Activated CD4-positive, alpha-beta T cell treated with anti-CD3 and anti-CD28 coated beads, Interleukin-2, amount 10 ng/mL, durations not matched to agents 24 days and 14 days (primary cell): ENCODE measurements around the gene AFF4. TPM values are rescaled to one million over a fixed set of nuclear protein-coding genes. Genes with fewer than 3 reads are reported as not detected.
A peak's percentile ranks its signal among the peaks of the same experiment; 100 is the strongest.

ENCODE experiments used
- DNase-seq: peaks from one replicate; pipeline ENCODE4 v3.0.0; 2022
- H3K27ac Mint-ChIP-seq: one replicate; pipeline ENCODE4 v1.8.0; 2022; ENCODE audit warnings: mild to moderate bottlenecking, mixed read lengths
- H3K27me3 Mint-ChIP-seq: one replicate; pipeline ENCODE4 v1.8.0; 2022; ENCODE audit warnings: mixed read lengths
- H3K36me3 Mint-ChIP-seq: one replicate; pipeline ENCODE4 v1.8.0; 2022; ENCODE audit warnings: low read depth, mild to moderate bottlenecking, mixed read lengths
- H3K4me1 Mint-ChIP-seq: one replicate; pipeline ENCODE4 v1.8.0; 2021; ENCODE audit warnings: mixed read lengths
- H3K4me3 Mint-ChIP-seq: one replicate; pipeline ENCODE4 v1.8.0; 2022; ENCODE audit warnings: mild to moderate bottlenecking, moderate library complexity, mixed read lengths
- H3K9me3 Mint-ChIP-seq: one replicate; pipeline ENCODE4 v1.8.0; 2021; ENCODE audit warnings: mixed read lengths
- intact Hi-C: fragments of 100-400 bp; cut with micrococcal nuclease; formaldehyde crosslinking; loops from one replicate; pipeline ENCODE4 v1.15.1; 2023
- total RNA-seq: library from RNA; stranded (reverse); gene quantifications from 2 replicates; pipeline ENCODE4 v1.2.3, GENCODE V29; 2022

The AFF4 gene
- total RNA-seq, 1 donor from 2014 or later, result 32.7 TPM

GRCh38 chr5:132943362-132944022 is 19.9 kb downstream of the AFF4 start:
- H3K9me3 Mint-ChIP-seq, result no peaks in the 10 kb centered on the region
- intact Hi-C loops, result no loop called here
- DNase-seq, result no peak
- no peaks in the 10 kb centered on the region for H3K27me3 Mint-ChIP-seq
- no peak overlapping the region for H3K4me3 Mint-ChIP-seq
- H3K36me3 Mint-ChIP-seq, result peaks cover 7% of the 10 kb centered on the region
- H3K27ac Mint-ChIP-seq, result no peak overlapping the region
- peaks cover 4% of the 10 kb centered on the region for H3K4me1 Mint-ChIP-seq

GRCh38 chr5:132941331-132941730 is 22.1 kb downstream of the AFF4 start:
- intact Hi-C loops, result no loop called here
- H3K9me3 Mint-ChIP-seq, result no peaks in the 10 kb centered on the region
- peaks cover 16% of the 10 kb centered on the region for H3K36me3 Mint-ChIP-seq
- H3K27me3 Mint-ChIP-seq, result no peaks in the 10 kb centered on the region
- no peak for DNase-seq
- peaks cover 2% of the 10 kb centered on the region for H3K4me1 Mint-ChIP-seq
- H3K4me3 Mint-ChIP-seq, result no peak overlapping the region
- no peak overlapping the region for H3K27ac Mint-ChIP-seq

DNA sequence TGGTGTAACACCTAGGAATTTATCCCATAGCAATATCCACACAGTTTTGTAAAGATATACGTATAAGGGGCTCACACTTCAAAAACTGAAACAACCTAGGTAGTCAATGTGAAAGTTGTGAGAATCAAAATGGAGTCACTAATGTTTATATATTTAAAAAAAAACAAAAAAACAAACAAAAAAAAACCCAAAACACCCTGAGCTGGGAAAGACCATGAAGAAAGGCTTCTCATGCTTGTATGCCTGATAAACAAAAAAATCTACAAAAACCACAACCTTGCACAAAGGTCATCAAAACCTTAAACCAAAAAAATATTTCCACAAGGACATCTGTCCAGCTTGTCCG is 35.4 kb downstream of the AFF4 start:
- Mint-ChIP-seq H3K9me3 (no peaks in the 10 kb centered on the region), H3K4me3 (no peak overlapping the region), H3K4me1 (peaks cover 3% of the 10 kb centered on the region), H3K36me3 (peaks cover 57% of the 10 kb centered on the region), H3K27ac (no peak overlapping the region), H3K27me3 (no peaks in the 10 kb centered on the region)
- intact Hi-C loops, result no loop called here
- DNase-seq, result no peak

DNA sequence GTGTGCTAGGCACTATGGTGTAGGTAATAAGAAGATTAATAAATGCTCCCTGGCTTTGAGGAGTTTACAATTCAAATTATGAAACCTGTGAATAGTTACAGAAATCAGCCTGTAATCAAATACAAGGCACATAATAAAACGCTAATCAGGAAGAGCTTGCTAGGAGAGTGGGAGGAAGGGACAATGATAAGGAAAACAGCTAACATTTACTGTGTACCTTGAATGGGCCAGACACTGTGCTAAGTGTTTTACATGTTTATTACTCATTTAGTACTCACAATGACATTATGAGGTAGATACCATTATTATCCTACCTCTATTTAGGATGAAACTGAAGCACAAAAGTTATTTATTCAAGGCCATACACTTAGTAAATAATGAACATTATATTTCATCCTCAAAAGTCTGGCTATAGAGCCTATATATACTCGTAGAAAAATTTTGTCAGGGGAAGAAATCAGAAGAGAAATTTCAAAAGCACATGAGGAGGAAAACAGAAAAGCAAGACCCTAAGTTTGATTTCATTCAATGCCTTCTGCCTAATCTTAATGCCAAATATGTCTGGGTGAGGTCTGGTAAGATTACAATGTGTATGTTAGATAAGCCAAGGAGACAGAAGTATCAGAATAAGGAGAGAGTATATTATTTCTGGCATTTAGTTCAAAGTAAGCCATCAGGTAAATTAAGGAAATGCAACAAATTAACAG is 35.9 kb downstream of the AFF4 start:
- H3K36me3 Mint-ChIP-seq, result peaks cover 52% of the 10 kb centered on the region
- H3K4me1 Mint-ChIP-seq, result peaks cover 3% of the 10 kb centered on the region
- H3K27me3 Mint-ChIP-seq, result no peaks in the 10 kb centered on the region
- no peak overlapping the region for H3K27ac Mint-ChIP-seq
- DNase-seq, result no peak
- no peaks in the 10 kb centered on the region for H3K9me3 Mint-ChIP-seq
- no peak overlapping the region for H3K4me3 Mint-ChIP-seq
- intact Hi-C loops, result no loop called here

GRCh38 chr5:132926437-132926836 is 37.0 kb downstream of the AFF4 start:
- Mint-ChIP-seq H3K9me3 (no peaks in the 10 kb centered on the region), H3K36me3 (peaks cover 54% of the 10 kb centered on the region), H3K27ac (no peak overlapping the region), H3K4me1 (peaks cover 3% of the 10 kb centered on the region), H3K27me3 (no peaks in the 10 kb centered on the region), H3K4me3 (no peak overlapping the region)
- DNase-seq, result no peak
- intact Hi-C loops, result no loop called here

DNA sequence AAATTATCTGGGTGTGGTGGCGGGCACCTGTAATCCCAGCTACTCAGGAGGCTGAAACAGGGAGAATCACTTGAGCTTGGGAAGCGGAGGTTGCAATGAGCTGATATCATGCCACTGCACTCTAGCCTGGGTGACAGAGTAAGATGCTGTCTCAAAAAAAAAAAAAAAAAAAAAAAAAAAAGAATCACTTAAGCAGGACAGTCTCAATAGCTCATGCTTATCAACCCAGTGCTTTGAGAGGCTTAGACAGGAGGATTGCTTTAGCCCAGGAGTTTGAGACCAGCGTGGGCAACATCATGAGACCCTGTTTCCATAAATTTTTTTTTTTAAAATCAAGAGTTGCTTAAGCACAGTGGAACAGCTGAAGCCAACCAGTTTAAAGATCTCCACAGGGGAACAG is 47.3 kb downstream of the AFF4 start:
- H3K4me3 Mint-ChIP-seq, result no peak overlapping the region
- H3K27ac Mint-ChIP-seq, result no peak overlapping the region
- intact Hi-C loops, result no loop called here

GRCh38 chr5:132915681-132916080 is 47.8 kb downstream of the AFF4 start:
- H3K4me1 Mint-ChIP-seq, result peaks cover 3% of the 10 kb centered on the region
- intact Hi-C loops, result no loop called here
- peaks cover 26% of the 10 kb centered on the region for H3K36me3 Mint-ChIP-seq
- no peak for DNase-seq
- no peaks in the 10 kb centered on the region for H3K27me3 Mint-ChIP-seq
- H3K9me3 Mint-ChIP-seq, result no peaks in the 10 kb centered on the region
- H3K27ac Mint-ChIP-seq, result no peak overlapping the region
- H3K4me3 Mint-ChIP-seq, result no peak overlapping the region

More for the DNA sequence above, 47.3 kb downstream of the AFF4 start:
- no peak for DNase-seq
- Mint-ChIP-seq H3K36me3 (peaks cover 29% of the 10 kb centered on the region), H3K9me3 (no peaks in the 10 kb centered on the region), H3K27me3 (no peaks in the 10 kb centered on the region), H3K4me1 (peaks cover 3% of the 10 kb centered on the region)

DNA sequence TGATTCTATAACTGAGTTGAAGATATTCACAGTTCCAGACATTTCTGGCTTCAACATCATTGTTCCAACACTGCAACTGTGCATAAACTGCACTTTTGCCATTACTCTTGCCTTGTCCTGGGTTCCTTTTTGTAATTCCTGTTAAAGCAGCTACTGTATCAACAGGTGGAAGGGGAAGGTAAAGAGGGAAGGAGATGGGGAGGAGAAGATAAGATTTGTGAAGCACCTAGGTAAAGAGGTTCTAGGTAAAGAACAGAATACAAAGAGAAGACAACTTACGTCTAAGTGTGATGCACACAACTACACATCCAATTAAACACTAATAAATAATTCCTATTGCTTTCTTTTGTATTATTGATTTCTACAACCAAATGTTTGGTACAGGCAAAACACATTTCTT is 53.7 kb downstream of the AFF4 start:
- Mint-ChIP-seq H3K4me3 (no peak overlapping the region), H3K36me3 (peaks cover 21% of the 10 kb centered on the region), H3K9me3 (no peaks in the 10 kb centered on the region), H3K27ac (no peak overlapping the region), H3K27me3 (no peaks in the 10 kb centered on the region), H3K4me1 (peaks cover 3% of the 10 kb centered on the region)
- DNase-seq, result no peak
- intact Hi-C loops, result no loop called here

GRCh38 chr5:132907161-132907560 is 56.3 kb downstream of the AFF4 start:
- Mint-ChIP-seq H3K4me3 (no peak overlapping the region), H3K9me3 (no peaks in the 10 kb centered on the region), H3K4me1 (peaks cover 2% of the 10 kb centered on the region), H3K27ac (no peak overlapping the region), H3K36me3 (peaks cover 22% of the 10 kb centered on the region), H3K27me3 (no peaks in the 10 kb centered on the region)
- no peak for DNase-seq
- intact Hi-C loops, result no loop called here

DNA sequence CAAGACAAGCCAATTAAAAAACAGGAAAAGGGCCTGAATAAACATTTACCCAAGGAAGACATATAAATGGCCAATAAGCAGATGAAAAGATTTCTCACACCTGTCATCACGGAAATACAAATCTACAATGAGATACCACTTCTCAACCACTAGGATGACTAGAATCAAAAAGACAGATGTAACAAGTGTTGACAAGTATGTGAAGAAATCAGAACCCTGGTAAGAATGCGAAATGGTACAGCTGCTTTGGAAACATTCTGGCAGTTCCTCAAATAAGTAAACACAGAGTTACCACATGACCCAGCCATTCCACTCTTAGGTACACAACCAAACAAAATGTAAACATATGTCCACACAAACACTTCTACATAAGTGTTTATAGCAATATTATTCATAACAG is 57.5 kb downstream of the AFF4 start:
- intact Hi-C loops, result no loop called here
- Mint-ChIP-seq H3K36me3 (peaks cover 19% of the 10 kb centered on the region), H3K9me3 (no peaks in the 10 kb centered on the region), H3K4me3 (no peak overlapping the region), H3K27me3 (no peaks in the 10 kb centered on the region), H3K4me1 (peaks cover 2% of the 10 kb centered on the region), H3K27ac (no peak overlapping the region)
- no peak for DNase-seq

- intact Hi-C loops, result no loop called here
- Mint-ChIP-seq H3K36me3 (peaks cover 29% of the 10 kb centered on the region), H3K9me3 (no peaks in the 10 kb centered on the region), H3K4me1 (peaks cover 4% of the 10 kb centered on the region), H3K27me3 (no peaks in the 10 kb centered on the region), H3K27ac (no peak overlapping the region), H3K4me3 (no peak overlapping the region)
- DNase-seq, result no peak
Observed at GRCh38 chr5:132901730-132902129, 61.7 kb downstream of the AFF4 start.

DNA sequence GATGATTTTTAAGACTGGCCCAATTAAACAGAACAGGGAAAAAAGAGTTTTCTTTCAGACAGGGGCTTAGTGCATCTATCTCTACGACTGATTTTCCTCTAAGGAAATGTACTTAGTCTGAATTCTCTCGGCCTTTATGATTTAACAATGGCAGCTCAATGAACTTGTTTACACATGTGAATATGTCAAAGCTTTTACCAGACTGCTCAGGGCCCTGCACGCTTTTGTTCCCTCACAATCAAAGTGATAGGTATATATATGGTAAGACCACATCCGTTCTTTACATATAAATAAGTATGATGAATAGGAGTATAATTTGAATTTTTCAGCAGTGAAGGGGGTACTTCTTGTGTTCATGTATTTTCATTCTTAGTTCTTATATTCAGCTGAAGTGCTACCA is 62.4 kb downstream of the AFF4 start:
- Mint-ChIP-seq H3K27ac (no peak overlapping the region), H3K36me3 (peaks cover 36% of the 10 kb centered on the region), H3K9me3 (no peaks in the 10 kb centered on the region), H3K27me3 (no peaks in the 10 kb centered on the region), H3K4me1 (peaks cover 7% of the 10 kb centered on the region), H3K4me3 (no peak overlapping the region)
- no peak for DNase-seq
- intact Hi-C loops, result no loop called here

GRCh38 chr5:132898094-132898493 is 65.3 kb downstream of the AFF4 start:
- Mint-ChIP-seq H3K4me3 (no peak overlapping the region), H3K9me3 (no peaks in the 10 kb centered on the region), H3K27ac (no peak overlapping the region), H3K27me3 (no peaks in the 10 kb centered on the region), H3K36me3 (peaks cover 41% of the 10 kb centered on the region), H3K4me1 (peaks cover 7% of the 10 kb centered on the region)
- DNase-seq, result no peak
- intact Hi-C loops, result no loop called here

DNA sequence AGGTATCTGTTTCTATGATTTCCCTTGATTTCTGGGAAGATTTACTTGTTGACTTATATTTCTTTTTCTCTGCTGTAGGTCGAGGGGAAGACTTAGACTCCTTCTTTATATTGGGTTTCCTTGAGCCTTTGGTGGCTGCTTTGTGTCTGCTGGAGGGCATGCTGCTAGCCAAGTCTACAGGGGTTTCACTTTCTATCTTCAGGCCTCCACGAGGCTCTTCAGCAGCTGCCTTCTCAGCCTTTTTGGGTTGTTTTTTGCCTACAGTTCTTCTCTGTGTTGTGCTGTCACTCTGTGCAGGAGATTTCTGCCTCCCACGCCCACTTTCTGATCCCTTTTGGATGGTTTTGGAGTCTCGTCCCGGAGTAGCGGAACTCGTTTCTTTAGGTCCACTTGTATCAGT is 66.7 kb downstream of the AFF4 start:
- peaks cover 52% of the 10 kb centered on the region for H3K36me3 Mint-ChIP-seq
- H3K27ac Mint-ChIP-seq, result peak overlapping the region; percentile 48

More for the DNA sequence above, 66.7 kb downstream of the AFF4 start:
- Mint-ChIP-seq H3K4me3 (no peak overlapping the region), H3K9me3 (no peaks in the 10 kb centered on the region), H3K4me1 (peaks cover 7% of the 10 kb centered on the region), H3K27me3 (no peaks in the 10 kb centered on the region)
- peak; percentile 68 for DNase-seq
- intact Hi-C loops, result no loop called here
